Subcutaneous adipose tissue (tissue), 4 donors: Measurements from ENCODE around the gene FAM3C. TPM values are rescaled to one million over a fixed set of nuclear protein-coding genes. Genes with fewer than 3 reads are reported as not detected.

Experiments
- CTCF ChIP-seq: fragments of 450-650 bp; IDR thresholded peaks from one replicate; pipeline ENCODE4 v1.5.1; 2016; ENCODE audit warnings: low read depth, mild to moderate bottlenecking, control low read depth, antibody characterized with exemption, moderate library complexity
- total RNA-seq, 4 donors: library from RNA; depleted of rRNA; stranded (reverse); fragments of >200 nt; gene quantifications; one replicate each; pipeline ENCODE4 v1.1.0, GENCODE V29; 2016

FAM3C gene
- total RNA-seq, 4 donors from 2014 or later, result 29.6 to 54.0 (median 41.1) TPM

GRCh38 chr7:121352323-121352722, 43.8 kb downstream of the FAM3C start:
- TF ChIP-seq CTCF, result no peak

- TF ChIP-seq CTCF, result no peak
Measured at GRCh38 chr7:121351682-121352081, 44.4 kb downstream of the FAM3C start.

GRCh38 chr7:121344497-121344896, 51.6 kb downstream of the FAM3C start:
- no peak for TF ChIP-seq CTCF

- no peak for TF ChIP-seq CTCF
Measured at GRCh38 chr7:121344093-121344492, 52.0 kb downstream of the FAM3C start.

- no peak for TF ChIP-seq CTCF
Measured at GRCh38 chr7:121343302-121343701, 52.8 kb downstream of the FAM3C start.

GRCh38 chr7:121342631-121343030, 53.5 kb downstream of the FAM3C start:
- TF ChIP-seq CTCF, result no peak

GRCh38 chr7:121341933-121342332, 54.2 kb downstream of the FAM3C start:
- TF ChIP-seq CTCF, result no peak
